Effector CD4-positive, alpha-beta T cell (primary cell): ENCODE measurements around the gene TRAIP.
"Not testable (repeated sequence)": the region's sequence is repeated elsewhere in the genome, so short reads cannot be mapped to it uniquely, and the experiment has no call there.

Source experiments
- DNase-seq: peaks from one replicate; pipeline ENCODE4 v3.0.0-alpha.2; 2020
- total RNA-seq: gene quantifications from one replicate; lab custom pipeline; 2026; lab: John Stamatoyannopoulos, UW

TRAIP gene, protein sequence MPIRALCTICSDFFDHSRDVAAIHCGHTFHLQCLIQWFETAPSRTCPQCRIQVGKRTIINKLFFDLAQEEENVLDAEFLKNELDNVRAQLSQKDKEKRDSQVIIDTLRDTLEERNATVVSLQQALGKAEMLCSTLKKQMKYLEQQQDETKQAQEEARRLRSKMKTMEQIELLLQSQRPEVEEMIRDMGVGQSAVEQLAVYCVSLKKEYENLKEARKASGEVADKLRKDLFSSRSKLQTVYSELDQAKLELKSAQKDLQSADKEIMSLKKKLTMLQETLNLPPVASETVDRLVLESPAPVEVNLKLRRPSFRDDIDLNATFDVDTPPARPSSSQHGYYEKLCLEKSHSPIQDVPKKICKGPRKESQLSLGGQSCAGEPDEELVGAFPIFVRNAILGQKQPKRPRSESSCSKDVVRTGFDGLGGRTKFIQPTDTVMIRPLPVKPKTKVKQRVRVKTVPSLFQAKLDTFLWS
- 3.2 reads per million, percentile 12 among the genes with 10 or more reads in this experiment for total RNA-seq

DNA sequence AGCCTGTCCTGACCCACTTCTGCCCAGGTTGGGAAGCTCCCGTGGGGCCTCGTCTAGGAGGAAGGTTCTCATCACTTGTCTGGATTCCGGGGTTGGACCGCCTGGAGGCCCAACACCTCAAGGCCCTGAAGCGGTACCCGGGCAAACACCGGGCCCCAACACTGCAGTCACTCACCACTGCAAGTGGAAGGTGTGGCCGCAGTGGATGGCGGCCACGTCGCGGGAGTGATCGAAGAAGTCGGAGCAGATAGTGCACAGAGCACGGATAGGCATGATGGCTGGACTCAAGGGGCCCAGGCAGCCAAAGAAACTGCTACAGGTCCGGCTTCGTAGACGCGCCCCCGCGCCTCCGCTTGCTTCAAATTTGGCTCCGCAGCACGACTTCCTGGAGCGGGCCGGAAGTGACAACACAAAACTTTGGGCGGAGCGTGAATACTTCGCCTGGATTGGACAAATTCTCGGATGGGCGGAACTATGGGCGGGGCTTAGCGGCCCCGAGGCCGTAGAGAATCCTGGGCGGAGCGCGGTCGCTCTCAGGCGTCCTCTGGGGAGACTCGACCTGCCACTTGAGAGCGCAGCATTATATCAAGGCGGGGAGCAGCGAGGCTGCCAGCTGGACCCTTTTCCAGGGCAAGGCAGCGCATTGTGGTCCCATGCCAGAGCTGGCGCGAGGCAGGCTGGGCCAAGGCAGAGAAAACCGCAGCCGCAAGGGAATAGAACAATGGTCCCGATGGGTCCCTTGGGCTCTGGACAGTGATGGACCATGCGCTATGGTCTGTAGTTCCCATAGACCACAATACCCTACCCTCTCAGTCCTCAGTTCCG, at the start of gene TRAIP:
TRAIP (minus strand) TSS at position 384 of the 825 bp plus-strand sequence; CDS start at position 273, 111 bp downstream.
- DNase-seq: peak; percentile 89

DNA sequence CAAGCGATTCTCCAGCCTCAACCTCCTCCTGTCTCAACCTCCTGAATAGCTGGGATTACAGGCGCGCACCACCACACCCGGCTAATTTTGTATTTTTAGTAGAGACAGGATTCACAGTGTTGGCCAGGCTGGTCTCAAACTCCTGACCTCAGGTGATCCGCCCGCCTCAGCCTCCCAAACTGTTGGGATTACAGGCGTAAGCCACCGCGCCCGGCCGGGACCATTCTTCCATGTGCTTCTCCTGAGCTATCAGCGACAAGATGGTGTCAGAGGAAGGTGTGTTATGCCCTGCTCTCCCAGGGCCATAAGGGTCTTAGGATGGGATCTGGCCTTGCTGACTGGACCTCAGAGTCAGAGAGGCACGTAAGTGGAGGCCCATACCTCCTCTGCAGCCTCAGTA, 48.1 kb upstream of the TRAIP start:
- not testable (repeated sequence) for DNase-seq

DNA sequence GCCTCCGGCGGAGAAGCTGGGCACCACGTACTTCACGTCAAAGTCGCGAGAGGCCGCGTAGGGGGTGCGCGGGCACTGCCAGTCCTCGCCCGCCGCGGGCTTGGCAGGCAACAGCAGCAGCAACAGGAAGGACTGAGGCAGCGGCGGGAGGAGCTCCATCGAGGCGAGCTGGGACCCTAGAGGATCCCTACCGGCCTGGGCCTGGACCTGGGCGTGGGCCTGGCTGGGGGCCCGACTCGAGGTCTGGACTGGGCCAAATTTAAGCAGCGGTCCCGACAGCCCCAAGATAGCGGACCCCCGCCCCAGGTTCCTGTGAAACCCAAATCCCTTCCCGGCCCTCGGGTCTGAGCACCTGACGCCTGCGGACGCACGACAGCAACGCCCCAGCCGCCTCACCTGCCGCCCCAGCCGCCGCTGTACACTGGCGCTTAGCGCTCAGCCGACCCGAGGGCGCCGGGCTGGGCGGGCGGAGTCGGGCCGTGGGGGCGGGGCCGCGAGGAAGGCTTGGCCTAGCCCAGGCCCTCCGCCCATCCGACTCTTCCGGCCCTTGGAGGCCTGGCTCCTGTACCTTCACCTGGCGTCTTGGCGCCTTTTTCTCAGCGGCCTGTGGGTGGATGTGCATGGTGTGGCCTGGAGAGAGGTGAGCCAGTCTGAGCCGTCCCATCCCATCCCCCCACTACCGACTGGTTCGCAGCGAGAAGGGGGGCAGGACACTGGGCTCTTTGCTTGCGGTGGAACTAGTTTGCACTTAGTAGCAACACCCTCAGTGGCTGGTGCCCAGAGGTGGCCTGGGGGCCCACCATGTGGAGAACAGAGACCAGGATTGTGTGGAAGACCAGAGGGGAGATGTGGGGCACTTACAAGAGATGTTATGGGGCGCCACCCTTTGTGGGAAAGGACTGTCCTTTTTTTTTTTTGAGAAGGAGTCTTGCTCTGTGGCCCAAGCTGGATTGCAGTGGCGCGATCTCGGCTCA, 47.4 kb upstream of the TRAIP start, which contains the start of gene MST1R:
MST1R (minus strand) TSS at position 423 of the 974 bp plus-strand sequence; CDS start at position 159, 264 bp downstream.
- DNase-seq: peak; percentile 75

DNA sequence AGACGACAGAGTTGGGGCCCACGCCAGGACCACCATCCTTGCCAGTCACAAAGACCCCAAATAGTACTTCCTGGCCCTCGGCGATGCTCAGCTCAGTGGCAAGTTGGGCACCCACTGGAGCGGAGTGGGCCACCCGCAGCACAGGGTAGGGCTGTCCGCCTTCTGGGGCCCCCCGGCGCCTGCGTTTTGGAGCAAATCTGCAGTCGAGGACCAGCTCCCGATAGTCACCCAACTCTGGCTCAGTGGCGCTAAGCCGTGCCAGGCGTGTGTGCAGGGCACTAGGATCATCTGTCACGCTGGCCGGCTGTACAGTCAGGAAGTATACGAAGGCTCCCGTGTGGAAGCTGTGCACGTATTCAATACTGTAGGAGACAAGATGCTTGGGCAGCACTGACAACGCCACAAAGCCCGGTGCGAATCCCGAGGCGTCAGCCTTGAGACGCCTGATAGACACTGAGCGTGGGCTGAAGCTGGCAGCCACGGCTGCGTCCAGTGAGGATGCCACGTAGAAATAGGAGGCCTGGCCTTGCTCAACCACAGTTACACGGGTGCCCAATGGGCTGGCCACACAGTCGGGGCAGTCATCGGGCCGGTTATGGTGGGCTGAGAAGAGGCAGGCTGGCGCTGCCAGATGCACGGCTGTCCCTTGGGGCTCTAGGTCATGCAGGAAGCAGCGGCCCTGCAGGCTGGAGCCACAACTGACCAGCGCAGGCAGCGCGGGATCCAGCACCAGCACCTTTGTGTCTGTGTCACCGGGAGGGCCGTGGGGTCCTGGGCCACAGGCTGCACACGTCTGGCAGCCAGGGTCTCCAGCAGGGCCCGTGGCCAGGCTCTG, 46.4 kb upstream of the TRAIP start:
- DNase-seq: no peak

DNA sequence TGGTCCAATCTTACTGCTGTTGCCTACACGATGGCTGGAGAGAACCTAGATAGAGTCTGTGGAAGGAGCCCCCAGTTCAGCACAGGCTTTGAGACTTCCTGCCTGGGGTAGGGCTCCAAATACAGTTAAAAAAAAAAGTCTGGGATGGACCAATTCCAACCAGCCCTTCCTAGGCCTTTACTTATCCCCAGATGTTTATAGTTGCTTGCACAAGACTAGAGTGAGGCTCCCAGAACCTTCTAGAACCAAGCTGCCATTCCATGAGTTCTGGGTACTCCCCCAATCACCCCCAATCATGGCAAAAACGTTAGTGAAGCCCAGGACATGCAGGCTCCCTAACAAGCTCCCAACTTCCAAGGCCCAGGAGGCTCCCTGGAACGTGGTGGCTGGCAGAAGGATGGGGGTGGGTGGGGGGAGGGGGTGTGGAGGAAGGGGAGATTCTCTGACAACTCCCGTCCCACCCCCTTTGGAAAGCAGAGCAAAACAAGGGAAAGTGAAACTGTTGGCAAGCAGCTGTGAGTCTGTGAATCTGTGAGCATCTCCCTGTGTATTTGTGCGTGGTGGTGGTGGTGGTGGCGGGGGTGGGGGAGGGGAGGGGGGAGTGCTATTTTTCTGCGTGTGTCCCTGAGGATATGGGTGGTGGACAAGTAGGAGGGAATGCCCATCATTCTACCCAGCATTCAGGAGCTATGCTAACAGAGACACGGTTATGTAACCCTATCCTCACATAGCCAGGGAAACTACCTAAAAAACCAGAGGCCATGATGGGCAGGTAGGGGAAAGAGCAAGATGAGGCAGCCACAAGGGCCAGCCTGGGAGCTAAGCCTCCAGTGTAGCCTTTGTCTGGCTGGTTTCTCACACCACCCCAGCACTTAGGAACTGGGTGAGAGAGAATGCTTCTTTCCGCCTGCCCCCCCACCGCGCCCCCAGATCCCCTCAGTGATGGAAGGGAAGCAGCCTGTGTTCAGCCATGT, 45.3 kb upstream of the TRAIP start:
- no peak for DNase-seq

DNA sequence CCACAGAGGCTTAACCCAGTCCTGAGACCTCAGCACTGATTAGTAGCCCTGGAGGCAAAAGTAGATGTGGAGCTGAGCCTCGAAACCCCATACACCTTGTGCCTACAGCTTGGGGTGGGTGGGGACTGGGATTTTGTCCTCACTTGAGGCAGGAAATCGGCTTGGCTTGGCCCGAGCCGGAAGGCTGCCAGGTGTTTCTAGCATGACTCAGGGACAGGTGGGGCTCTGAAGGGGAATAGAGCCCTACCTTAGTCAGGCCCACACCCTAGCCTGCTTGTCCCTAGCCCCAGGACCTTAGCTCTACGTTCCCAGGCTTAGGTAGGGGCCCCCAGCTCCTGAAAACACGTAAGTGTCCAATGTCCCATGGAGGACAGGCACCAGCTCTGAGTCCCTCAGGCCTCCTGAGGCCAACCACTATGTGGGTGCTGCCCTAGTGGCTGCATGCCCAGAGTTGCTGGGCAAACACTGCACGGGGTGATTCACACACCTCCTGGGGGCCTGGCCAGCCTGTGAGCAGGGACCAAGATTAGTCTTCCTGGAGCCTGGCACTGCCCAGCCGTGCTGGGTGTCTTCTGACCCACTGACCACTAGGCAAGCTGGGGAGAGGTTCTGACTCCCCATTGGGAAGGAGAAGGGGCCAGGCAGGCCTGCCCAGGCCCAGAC, 44.3 kb upstream of the TRAIP start:
- DNase-seq: no peak

DNA sequence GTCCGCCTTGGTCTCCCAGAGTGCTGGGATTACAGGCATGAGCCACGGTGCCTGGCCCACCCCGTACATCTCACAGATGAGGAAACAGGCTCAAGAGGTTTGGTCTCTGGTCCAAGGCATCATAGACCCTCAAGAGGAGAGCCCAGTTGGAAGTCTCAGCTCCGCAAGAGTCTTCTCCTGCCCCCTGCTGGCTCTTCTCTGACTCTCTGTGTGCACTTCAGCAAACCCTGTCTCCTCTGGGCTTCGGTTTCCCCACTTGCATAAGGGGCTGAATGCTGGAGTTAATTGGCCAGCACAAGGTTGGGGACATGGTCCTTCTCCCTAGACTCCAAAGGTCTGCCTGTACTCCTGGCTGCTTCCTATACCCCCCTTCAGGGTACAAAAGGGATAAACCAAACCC, 43.5 kb upstream of the TRAIP start:
- no peak for DNase-seq

DNA sequence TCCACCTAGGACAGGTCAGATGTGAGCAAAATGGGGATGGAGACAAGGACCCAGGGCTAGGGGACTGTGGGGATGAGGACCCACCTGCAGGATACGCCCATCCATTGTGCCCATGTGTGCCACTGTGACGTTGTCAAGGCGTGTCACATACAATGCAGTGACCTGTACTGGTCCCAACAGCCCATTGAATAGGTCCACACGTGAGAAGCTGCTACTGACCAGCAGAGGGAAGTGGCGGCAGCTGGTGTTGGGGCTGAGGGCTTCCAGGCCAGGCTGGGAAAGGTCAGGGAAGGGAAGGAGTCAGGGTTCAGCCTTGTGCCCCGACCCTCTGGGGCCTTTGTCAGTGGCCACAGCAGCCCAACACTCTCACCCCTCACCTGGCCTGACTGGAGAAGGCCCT, 42.6 kb upstream of the TRAIP start:
- DNase-seq: no peak

DNA sequence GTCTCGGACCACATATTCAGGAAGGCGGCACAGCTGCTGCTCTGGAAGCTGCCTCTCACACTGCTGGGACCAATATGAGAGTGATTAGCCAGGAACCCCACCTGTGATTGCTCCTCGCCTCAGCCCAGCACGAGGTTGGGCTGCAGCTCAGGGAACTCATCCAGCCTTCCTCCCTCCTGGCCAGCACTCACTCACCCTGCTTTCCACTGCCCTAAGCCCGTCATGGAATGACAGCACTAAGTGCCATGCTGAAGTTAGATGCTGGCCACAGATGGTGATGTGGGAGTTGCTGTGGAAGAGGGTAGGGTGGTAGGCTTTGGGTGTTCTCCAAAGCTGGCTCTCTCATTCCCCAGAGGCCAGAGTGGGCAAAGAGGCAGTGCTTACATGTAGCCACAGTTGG, 40.0 kb upstream of the TRAIP start:
- DNase-seq: no peak

DNA sequence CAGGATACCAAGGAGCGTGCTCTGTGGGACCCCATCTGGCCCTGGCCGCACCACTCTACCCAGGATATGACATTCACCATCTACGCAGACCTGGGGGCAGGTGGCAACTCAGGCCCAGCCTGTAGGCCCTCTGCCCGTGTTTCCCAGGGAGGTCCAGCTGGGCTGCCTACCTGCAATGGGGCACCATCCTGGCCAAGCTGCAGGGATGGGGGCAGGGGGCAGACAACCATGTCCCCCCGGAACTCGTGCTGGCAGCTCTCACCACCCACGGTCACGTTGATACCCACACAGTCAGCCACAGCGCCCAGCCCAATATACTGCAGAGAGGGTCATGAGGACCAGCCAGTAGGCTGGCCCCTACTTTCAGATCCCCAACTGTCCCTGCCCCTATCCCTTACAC, 39.4 kb upstream of the TRAIP start:
- no peak for DNase-seq

DNA sequence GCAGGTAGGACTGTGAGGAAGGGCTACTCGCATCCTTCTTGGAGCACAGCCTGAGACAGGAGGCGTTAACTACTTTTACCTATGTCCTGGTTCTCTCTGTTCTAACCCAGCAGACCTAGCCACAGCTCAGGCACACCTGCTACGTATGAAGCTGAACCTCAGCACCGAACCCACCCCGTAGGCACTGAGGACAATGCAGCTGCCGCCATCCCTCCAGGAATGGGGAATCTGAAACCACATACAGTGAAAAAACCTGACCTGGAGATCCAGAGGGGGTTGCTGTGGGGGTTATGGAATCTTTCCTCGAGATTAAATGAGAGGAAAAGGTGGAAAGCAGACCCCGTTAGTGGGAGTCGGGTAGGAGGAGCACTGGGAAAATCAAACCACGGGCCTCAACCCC, 32.9 kb upstream of the TRAIP start:
- no peak for DNase-seq

DNA sequence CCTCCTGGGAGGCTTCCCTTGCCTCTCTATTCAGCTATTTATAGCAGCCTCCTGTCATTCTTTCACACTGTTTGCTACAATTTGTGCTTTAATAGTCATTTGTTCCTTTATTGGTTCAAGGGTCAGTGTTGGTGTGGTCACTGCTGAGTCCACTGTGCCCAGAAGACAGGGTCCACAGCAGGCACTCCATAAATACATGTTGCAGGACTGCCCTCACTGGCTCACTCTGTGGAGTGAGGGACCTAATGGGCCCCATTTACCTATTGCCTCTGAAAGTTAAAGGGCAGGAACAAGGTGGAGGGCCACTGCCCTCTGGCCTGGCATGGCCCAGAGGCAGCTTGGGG, 30.5 kb upstream of the TRAIP start:
- no peak for DNase-seq

DNA sequence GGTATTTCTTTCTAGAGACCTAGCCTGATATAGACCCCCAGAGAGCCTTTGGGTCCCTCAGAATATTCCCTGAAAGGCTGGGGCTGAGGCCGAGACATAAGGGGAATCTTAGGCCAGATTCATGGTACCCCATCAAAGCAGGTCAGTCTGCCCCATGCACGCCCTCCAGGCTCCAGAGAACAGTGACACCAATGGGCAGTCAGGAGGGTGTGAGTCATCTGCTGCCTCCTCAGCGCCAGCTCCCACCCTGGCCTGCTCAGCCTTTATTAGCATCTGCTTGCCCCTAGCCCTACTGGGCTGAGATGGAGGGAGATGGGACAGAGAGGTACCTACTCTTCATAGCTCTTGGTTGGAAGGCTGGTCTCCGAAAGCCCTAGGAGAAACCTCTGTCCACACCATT, 27.6 kb upstream of the TRAIP start:
- DNase-seq: no peak

DNA sequence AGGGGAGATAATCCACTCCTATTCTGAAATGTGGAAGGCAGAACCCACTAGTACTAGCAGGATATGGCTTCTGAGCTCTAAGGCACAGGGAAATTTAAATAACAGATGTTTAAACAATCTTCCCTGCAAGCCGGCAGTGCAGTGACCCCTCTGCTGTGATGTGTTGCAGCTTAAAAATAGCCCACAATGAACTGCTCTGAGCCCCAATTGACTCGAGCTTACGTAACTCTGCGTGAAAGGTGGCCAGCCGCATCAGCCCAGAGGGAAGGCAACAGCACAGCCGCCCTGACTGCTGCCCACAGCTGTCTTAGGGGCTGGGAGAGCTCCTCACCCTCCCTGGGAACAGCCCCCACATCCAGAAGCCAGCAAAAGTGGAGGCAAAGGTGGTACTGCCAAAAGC, 25.8 kb upstream of the TRAIP start:
- no peak for DNase-seq

DNA sequence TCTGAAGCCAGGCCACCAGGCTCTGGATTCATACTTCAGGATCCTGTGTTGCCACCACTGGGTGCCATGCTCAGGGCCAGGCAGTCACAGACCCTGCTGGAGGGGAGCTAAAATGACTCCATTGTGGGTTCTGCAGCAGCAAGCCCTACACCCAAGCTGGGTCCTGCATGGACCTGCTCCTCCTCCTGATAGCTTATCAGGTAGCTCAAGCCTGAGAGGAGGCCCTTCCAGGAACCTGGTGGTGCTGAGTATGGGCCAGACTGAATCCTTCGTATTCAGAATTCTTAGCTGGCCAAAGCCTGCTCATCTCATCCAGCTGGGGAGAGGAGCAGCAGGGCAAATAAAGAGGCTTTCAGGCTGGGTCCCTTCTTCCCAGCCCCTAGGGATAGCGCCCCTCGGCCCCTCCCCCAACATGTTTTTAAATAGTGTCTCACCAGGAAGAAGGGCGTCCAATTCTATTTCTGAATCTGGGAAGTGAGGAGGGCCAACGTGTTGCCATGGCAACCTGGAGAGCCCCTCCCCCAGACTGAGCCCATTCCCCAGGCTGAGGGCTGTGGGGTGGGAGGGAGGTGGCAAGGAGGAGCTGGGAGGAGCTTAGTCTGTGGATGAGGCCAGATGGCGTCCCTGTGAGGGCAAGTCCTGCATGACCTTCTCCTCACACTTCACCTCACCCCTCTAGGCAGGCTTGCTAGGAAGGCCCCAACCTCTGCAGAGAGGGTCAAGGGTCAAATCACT, 24.4 kb upstream of the TRAIP start:
- no peak for DNase-seq

DNA sequence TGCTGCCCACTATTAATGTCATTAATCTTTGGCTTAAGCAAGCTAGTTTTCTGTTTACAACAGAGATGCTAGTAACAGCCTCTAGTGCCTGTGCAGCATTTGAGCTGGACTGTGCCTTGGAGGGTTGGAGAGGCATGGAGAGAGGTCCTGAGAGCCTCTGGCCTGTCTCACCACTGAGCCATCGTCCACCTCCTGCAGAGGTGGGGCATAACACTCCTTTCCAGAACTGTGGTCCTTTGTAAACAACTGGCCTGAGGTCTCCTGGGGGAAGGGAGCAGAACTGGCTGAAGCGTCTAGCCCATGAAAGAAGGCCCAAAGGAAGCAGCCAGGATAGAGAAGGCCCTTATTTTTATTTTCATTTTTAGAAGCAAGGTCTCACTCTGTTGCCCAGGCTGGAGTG, 23.4 kb upstream of the TRAIP start:
- no peak for DNase-seq

DNA sequence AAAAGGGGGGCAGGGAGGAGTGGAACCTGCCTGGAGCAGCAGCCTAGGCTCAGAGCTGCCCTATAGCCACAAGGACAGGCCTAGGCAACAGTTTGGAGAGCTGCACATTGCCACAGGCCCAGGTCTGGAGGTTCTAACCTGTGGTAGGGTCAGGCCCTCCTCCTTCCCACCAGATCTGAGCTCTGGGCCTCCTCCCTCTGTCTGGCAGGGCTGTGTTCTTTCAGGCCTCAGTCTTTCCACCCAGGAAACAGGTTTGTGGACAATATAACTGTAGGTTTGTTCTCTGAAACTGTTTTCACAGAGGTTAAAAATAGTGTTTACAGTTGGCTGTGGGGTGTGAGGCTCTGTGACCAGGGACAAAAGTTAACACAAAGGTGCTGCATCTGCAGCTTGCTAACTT, 22.3 kb upstream of the TRAIP start:
- DNase-seq: no peak

DNA sequence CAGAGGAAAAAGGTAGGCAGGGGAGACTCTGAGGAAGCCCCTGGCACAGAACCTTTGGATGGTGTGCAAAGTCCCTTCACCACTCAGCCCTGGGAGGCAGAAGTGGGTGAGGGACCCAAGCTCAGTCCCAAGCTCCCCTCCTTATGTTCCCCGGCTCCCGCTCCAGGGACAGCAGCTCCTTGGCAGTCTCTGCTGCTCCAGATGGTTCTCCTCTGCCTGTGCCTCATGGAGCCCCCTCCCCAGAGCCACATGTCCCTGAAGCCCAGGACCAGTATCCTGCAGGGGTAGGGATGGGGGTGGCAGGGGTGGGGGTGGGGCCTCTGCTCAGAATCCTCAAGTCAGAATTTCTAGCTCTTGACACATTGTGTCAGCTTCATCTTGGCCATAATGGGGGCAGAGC, 21.4 kb upstream of the TRAIP start:
- DNase-seq: no peak

DNA sequence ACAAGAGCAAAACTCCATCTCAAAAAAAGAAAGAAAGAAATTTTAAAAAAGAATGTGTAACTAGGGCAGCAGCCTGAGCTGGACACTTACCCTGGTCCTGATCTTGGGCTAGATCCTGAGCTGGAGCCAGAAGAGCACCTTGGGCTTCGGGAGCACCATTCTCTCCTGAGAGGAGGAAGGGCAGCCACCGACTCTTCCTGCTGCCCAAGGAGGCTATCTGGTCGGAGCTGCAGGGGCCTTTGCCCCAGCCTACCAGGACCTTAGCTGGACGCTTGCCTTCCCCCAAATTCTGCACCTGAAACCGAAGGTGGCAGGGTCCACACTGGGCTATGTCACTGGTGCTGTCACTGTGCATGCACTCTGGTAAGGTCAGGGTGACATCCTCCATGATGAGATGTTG, 20.2 kb upstream of the TRAIP start:
- no peak for DNase-seq
